Dermis blood vessel endothelial cell (primary cell): ENCODE measurements around the gene FOXI2. TPM values are rescaled to one million over a fixed set of nuclear protein-coding genes. Genes with fewer than 3 reads are reported as not detected.
A peak's percentile ranks its signal among the peaks of the same experiment; 100 is the strongest.

Experiments
- DNase-seq: peaks from one replicate; pipeline ENCODE4 v3.0.0; 2010
- total RNA-seq: library from RNA; depleted of rRNA; stranded (reverse); fragments of >200 nt; gene quantifications from 2 replicates; pipeline ENCODE4 v1.2.3, GENCODE V29; 2014

FOXI2 gene
- total RNA-seq, 1 donor from 2014 or later = not detected

- DNase-seq = no peak
These were observed 8.0 kb downstream of the FOXI2 start for GRCh38 chr10:127744956-127745355.

DNA sequence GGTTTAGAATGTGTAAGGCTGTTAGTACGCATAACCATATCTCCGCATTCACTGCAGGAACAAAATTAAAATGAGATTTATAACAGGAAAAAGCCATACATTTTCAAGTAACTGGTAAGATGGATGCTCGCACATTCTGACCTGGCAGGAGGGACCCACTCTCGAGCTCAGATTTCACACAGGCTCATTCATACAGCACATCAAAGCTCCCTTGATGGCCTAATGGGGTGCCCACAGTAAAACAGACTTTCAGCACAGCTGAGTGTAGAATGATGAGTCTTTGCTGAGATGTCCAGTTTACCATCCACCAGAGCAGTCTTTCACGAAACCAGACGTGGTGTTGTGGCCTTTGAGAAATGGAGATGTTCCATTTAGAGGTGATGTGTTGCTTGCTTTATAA lies 8.9 kb downstream of the FOXI2 start:
- no peak for DNase-seq

DNA sequence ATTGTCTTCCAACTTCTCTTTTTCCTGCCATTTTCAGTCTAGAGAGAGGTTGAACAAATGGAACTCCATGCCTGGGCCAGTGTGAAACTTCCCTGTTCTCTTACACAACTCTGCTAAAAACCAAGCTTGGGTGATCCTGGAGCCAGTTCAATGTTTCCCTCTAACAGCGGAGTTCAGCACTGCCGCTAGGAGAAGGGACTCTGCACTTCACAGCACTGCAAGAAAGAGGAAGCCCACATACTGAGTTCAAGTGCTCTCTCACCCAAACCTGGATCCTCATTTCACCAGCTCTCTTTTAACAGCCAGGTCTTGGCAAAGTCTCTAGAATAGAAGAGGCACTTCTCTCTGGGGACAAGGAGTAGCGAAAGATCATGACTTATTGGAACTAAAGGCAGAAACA lies 18.8 kb downstream of the FOXI2 start:
- no peak for DNase-seq

DNA sequence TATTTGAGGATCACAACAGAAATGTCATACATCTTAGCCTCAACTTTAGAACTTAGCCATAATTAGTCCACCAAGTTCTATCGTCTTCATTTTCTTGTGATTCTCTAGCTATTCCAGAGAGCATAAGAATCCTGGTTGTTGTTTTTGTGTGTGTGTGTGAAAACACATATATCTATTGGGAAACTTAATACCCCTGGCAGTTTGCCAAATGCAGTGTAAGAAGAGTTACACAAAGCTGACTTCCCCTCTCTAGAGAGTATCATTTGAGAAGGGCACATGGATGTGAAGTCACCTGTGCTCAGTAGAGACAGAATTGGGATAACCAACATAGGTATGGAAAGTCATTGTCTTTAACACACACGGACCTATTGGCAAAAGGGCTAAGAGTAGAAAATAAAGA lies 19.3 kb downstream of the FOXI2 start:
- DNase-seq = no peak

GRCh38 chr10:127757033-127757432 lies 20.0 kb downstream of the FOXI2 start:
- peak; percentile 13 for DNase-seq

- no peak for DNase-seq
These were observed 22.3 kb downstream of the FOXI2 start for GRCh38 chr10:127759276-127759675.

DNA sequence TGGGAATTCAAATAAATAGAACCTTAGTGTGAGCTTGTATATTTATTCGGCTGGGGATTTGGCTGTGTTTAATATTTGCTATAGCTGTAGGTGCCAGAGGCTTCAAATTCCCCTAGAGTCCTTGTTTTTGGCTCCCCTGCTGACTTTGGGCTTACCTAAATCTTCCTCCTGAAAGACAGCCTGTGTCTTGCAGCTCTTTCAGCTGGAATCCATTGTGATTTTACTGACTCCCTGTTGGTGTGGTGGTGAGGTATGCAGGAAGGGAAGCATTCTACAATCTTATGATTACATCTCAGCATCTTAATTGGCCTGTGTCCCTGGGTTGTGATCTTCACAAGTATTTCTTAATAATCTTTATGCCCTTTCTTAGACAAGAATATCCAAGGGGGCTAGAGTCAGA lies 25.9 kb downstream of the FOXI2 start:
- no peak for DNase-seq

GRCh38 chr10:127774766-127775559 lies 38.0 kb downstream of the FOXI2 start:
- DNase-seq = peak; percentile 7

GRCh38 chr10:127776816-127777215 lies 39.8 kb downstream of the FOXI2 start:
- no peak for DNase-seq

- DNase-seq = no peak
These were observed 44.4 kb downstream of the FOXI2 start for GRCh38 chr10:127781412-127781811.

GRCh38 chr10:127787873-127788272 lies 50.9 kb downstream of the FOXI2 start:
- no peak for DNase-seq

GRCh38 chr10:127790066-127790624 lies 53.2 kb downstream of the FOXI2 start:
- no peak for DNase-seq

Other genes with a start within 250 kb of the FOXI2 start
- not detected in 2 replicates for gene NPS, start 187.9 kb upstream of the FOXI2 start, total RNA-seq
- 0.19 TPM in 1 of 2 replicates, not detected in the other for gene CLRN3, start 155.8 kb downstream of the FOXI2 start, total RNA-seq
- gene PTPRE, start 169.9 kb downstream of the FOXI2 start, total RNA-seq = 178 and 216 TPM in 2 replicates